ENCODE measurements around the gene APOBEC3F.

The APOBEC3F gene

DNA sequence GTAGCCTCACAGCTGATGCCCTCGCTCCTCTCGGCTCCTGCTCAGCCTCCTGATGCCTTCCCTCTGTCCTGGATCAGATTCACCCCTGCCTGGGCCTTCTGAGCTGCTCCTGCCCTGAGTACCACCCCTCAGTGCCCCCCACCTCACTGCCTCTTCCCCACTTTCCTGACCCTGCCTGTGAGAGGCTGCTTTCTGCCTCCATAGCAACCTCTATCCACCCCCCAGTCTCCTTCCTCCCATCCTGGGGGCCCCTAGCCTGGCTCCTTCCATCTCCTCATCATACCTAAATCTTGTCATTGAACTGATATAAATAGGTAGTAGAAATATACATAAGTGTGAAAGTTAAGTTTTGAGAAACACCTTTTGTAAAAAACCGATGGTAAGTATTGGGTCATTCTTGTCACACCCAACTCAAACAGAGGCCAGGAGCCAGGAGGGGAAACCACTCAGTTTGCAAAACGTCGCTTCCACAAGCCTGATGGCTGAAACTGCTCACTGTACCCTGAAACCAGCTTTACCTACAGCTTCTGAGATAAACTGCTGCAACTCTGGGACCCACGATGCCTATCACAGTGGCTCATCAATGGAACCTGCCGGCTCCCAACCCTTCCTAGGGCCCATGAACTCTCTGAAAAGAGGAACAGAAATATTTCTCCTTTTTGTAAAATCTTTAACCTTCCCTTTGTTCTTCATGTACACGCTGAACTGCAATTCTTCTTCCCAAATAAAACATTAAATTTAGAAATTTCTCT is 51.6 kb downstream of the APOBEC3F start:
- DNase-seq (ENCODE audit: low read depth in 2 of 2) = no peak
- no peak overlapping the region for H3K4me3 ChIP-seq (replicated peaks in 1 of 2; ENCODE audit: low read depth in 2 of 2, low read length in 2 of 2)
- TF ChIP-seq CTCF (IDR thresholded peaks at IDR 0.05; ENCODE audit: low read depth, low read length) = no peak

DNA sequence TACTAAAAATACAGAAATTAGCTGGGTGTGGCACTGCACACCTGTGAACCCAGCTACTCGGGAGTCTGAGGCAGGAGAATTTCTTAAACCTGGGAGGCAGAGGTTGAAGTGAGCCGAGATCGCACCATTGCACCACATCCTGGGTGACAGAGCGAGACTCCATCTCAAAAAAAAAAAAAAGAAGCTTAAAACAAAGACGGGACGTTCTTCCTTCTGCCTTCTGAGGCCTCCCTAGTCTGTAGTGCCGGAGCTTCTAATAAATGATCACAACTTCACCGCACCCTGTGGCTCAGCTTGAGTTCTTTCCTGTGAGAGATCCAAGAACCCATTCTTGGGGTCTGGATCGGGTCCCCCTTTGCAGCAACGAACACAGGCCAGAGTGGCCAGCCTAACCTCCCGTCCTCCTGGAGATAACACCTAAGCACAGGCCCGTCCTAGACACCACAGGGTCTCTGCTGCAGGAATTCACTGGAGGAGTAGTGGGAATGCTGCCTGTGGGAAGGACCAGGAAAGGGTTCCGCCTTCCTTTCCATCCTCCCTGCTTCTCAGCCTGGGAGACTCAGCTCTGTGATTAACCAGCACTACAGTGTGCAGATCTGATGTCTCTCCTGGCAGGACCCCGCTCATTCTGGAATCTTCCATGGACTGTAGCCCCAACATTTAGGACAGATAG is 54.2 kb downstream of the APOBEC3F start:
- H3K4me3 ChIP-seq (replicated peaks in 1 of 2; ENCODE audit: low read depth in 2 of 2, low read length in 2 of 2) = no peak overlapping the region
- DNase-seq (ENCODE audit: low read depth in 2 of 2) = no peak
- TF ChIP-seq CTCF (IDR thresholded peaks at IDR 0.05; ENCODE audit: low read depth, low read length) = no peak

DNA sequence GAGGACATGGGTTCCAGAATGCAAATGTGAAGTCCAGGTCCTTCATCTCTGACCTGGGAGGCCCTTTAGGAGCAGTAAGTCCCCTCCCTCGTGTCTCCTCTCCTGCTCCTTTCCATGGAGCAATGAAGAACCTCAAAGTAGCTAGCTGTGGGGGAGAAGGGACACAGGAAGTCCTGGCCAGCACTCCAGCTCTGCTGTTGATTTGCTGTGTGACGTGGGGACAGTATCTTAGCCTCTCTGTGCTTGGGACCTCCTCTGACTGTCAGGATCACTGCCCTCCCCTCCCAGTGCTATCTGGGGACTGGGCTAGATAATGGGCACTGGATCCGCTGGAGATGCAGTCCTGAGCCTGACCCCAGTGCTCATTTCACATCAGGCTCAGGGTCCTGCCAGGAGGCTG is 55.3 kb downstream of the APOBEC3F start:
- no peak for TF ChIP-seq CTCF (IDR thresholded peaks at IDR 0.05; ENCODE audit: low read depth, low read length)
- DNase-seq (ENCODE audit: low read depth in 2 of 2) = no peak
- no peak overlapping the region for H3K4me3 ChIP-seq (replicated peaks in 1 of 2; ENCODE audit: low read depth in 2 of 2, low read length in 2 of 2)

DNA sequence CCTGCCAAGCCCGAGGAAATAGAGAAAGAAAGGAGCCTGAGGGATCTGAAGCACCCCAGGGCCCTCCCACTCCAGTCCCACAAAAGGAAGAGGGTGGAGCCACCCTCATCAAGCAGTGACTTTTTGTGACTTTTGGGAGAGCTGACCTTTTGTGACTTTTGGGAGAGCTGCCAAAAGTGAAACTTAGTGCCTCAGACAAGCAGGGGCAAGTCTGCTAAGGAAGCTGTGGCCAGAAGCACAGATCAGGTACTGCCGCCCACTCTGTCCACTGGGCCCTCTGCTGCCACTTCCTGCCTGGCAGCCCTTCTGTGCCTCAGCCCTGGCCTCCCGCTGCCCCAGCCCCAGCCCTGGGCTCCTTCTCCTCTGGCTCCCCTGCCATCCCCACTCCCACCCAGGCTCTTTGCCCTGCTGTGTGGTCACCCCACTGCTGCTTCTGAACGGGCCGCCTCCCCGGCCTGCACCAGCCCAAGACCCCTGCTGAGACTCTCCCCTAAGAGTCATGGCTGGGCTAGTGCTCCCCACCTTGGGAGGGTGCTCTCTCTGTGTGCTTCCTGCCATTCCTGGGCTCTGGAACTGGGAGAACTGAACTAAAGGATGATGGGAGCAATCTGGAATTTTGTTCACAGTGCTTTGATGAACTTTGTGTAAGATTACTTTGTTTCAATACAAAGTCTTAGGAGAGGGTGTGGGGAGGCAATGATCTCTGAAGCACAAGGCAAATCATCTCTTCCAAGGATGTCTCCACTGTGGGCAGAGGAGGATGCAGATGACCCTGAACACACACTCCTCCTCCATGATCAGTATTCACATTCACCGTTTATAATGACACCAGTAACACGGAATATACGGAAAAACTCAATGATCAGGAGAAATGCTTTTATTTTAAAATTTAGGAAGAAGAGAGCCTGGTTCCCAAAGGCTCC is 56.7 kb downstream of the APOBEC3F start, which contains the start of gene APOBEC3H:
Gene APOBEC3H (plus strand): TSS at position 147 of the 923 bp plus-strand sequence. CDS start 3,035 bp downstream, outside the sequence.
- no peak within 1 kb of the TSS for H3K4me3 ChIP-seq (replicated peaks in 1 of 2; ENCODE audit: low read depth in 2 of 2, low read length in 2 of 2)
- DNase-seq (ENCODE audit: low read depth in 2 of 2) = peak in 1 of 2 donors; percentile 9
- no peak for TF ChIP-seq CTCF (IDR thresholded peaks at IDR 0.05; ENCODE audit: low read depth, low read length)

GRCh38 chr22:39098026-39098425 is 57.4 kb downstream of the APOBEC3F start:
- H3K4me3 ChIP-seq (replicated peaks in 1 of 2; ENCODE audit: low read depth in 2 of 2, low read length in 2 of 2) = no peak overlapping the region
- no peak for DNase-seq (ENCODE audit: low read depth in 2 of 2)
- TF ChIP-seq CTCF (IDR thresholded peaks at IDR 0.05; ENCODE audit: low read depth, low read length) = no peak

GRCh38 chr22:39098576-39098975 is 57.9 kb downstream of the APOBEC3F start:
- no peak overlapping the region for H3K4me3 ChIP-seq (replicated peaks in 1 of 2; ENCODE audit: low read depth in 2 of 2, low read length in 2 of 2)
- no peak for DNase-seq (ENCODE audit: low read depth in 2 of 2)
- no peak for TF ChIP-seq CTCF (IDR thresholded peaks at IDR 0.05; ENCODE audit: low read depth, low read length)
